Measurements from ENCODE around the gene TUBB1. TPM values are rescaled to one million over a fixed set of nuclear protein-coding genes. Genes with fewer than 3 reads are reported as not detected.

Gene TUBB1
- total and polyA plus RNA-seq, 2 of the 4 experiments (the other 2 are of a cell fraction) = not detected

- intact Hi-C loops (cut with micrococcal nuclease) (no loop called here), dilution Hi-C loops (cut with HindIII; ENCODE audit: low sequenced_read_pairs, unreplicated experiment) (no loop called here), in situ Hi-C loops (cut with MboI; ENCODE audit: low sequenced_read_pairs) (no loop called here)
- Histone ChIP-seq H4K20me1 (ENCODE audit: insufficient read depth, low read length) (no peaks in the 10 kb centered on the region), H3K79me1 (ENCODE audit: low read depth in 1 of 2, low read length in 2 of 2) (no peaks in the 10 kb centered on the region), H3K4me1 (ENCODE audit: control insufficient read depth, insufficient read depth, low read length) (peaks cover 2% of the 10 kb centered on the region; the same call in 1 of the 2 replicates), H4K5ac (ENCODE audit: low read depth, low read length) (no peak overlapping the region), H2AK5ac (ENCODE audit: low read depth, low read length) (no peak overlapping the region), H2BK120ac (ENCODE audit: low read depth, low read length) (no peak overlapping the region), H4K91ac (ENCODE audit: insufficient read depth, low read depth, low read length) (no peak overlapping the region), H3K14ac (replicated peaks; ENCODE audit: low read depth, low read length) (no peak overlapping the region), H3K9me3 (ENCODE audit: control insufficient read depth, insufficient read depth, low read length) (no peaks in the 10 kb centered on the region), H3K9me1 (ENCODE audit: insufficient read depth, low read length) (no peaks in the 10 kb centered on the region), H3K4ac (ENCODE audit: low read depth, low read length) (no peak overlapping the region), H2AFZ (replicated peaks; ENCODE audit: low read length, poor library complexity) (no peak overlapping the region), H4K8ac (ENCODE audit: low read depth in 2 of 2, low read length in 2 of 2) (no peak overlapping the region), H2BK15ac (ENCODE audit: low read depth, low read length) (no peak overlapping the region), H3K9ac (ENCODE audit: low read depth, low read length) (no peak overlapping the region), H3K18ac (ENCODE audit: low read depth, low read length) (no peak overlapping the region), H2BK5ac (ENCODE audit: low read depth, low read length, poor library complexity, severe bottlenecking) (no peak overlapping the region), H3K36me3 (ENCODE audit: control insufficient read depth, insufficient read depth, low read length) (no peaks in the 10 kb centered on the region), H3K56ac (ENCODE audit: extremely low read depth, insufficient read depth, low read length) (no peak overlapping the region), H2BK20ac (ENCODE audit: low read depth, low read length) (no peak overlapping the region), H3K27ac (ENCODE audit: insufficient read depth, low read length) (no peak overlapping the region), H3K4me3 (ENCODE audit: insufficient read depth, low read depth, low read length) (no peak overlapping the region), H3K23ac (ENCODE audit: low read depth, low read length) (no peak overlapping the region), H2AK9ac (replicated peaks; ENCODE audit: low read depth, low read length, poor library complexity) (no peak overlapping the region), H3K27me3 (ENCODE audit: control insufficient read depth, insufficient read depth, low read length) (peaks cover 20% of the 10 kb centered on the region), H3K4me2 (ENCODE audit: low read depth, low read length) (no peak overlapping the region)
- no peak for TF ChIP-seq RCOR1 (IDR thresholded peaks at IDR 0.05; ENCODE audit: insufficient replicate concordance, low read length)
- no peak for TF ChIP-seq RFX5 (IDR thresholded peaks at IDR 0.05; ENCODE audit: low read depth, low read length)
- no peak for TF ChIP-seq FOS (IDR thresholded peaks at IDR 0.05; ENCODE audit: low read depth, low read length)
- TF ChIP-seq CEBPB (IDR thresholded peaks at IDR 0.05; ENCODE audit: low read depth, low read length) = no peak
- TF ChIP-seq MAFK (IDR thresholded peaks at IDR 0.05; ENCODE audit: low read depth, low read length) = no peak
- no peak for TF ChIP-seq RAD21 (IDR thresholded peaks at IDR 0.05; ENCODE audit: low read length)
- TF ChIP-seq ELK1 (IDR thresholded peaks at IDR 0.05; ENCODE audit: borderline replicate concordance, low read depth, low read length) = no peak
- no peak for TF ChIP-seq BHLHE40 (IDR thresholded peaks at IDR 0.05; ENCODE audit: low read depth, low read length)
- TF ChIP-seq USF2 (IDR thresholded peaks at IDR 0.05; ENCODE audit: low read depth, low read length) = no peak
- TF ChIP-seq POLR2A (IDR thresholded peaks at IDR 0.05; ENCODE audit: low read depth, low read length) = no peak
- no peak for TF ChIP-seq CHD1 (IDR thresholded peaks at IDR 0.05; ENCODE audit: low read depth, low read length)
- no peak for TF ChIP-seq SMC3 (IDR thresholded peaks at IDR 0.05; ENCODE audit: low read depth, low read length)
- no peak for TF ChIP-seq MXI1 (IDR thresholded peaks at IDR 0.05; ENCODE audit: borderline replicate concordance, low read depth, low read length)
- no peak for TF ChIP-seq NFE2L2 (IDR thresholded peaks at IDR 0.05; ENCODE audit: low read depth, low read length)
- no peak for TF ChIP-seq MAZ (IDR thresholded peaks at IDR 0.05; ENCODE audit: borderline replicate concordance, low read depth, low read length)
- TF ChIP-seq CTCF (conservative IDR thresholded peaks at IDR 0.05; ENCODE audit: low read depth, low read length) = no peak
- CTCF ChIA-PET = no interaction called here
- POLR2A ChIA-PET (ENCODE audit: unreplicated experiment) = no interaction called here
- no TSS peak for BruUV-seq (replicated peaks)
- DNase-seq (no peak), ATAC-seq (ENCODE audit: low read depth) (no peak)
- WGBS, 2 experiments (ENCODE audit: extremely low coverage in 2 of 2, insufficient read length in 1 of 2) = no CpG with 5 or more reads among the region's 2 CpGs
These were observed 49.8 kb downstream of the TUBB1 start for GRCh38 chr20:59069026-59069425.

Data from IMR-90 (cell line).